Measurements from ENCODE around the gene GGCX. TPM values are rescaled to one million over a fixed set of nuclear protein-coding genes. Genes with fewer than 3 reads are reported as not detected.
"Not testable (repeated sequence)": the region's sequence is repeated elsewhere in the genome, so short reads cannot be mapped to it uniquely, and the experiment has no call there.

The GGCX gene
- total RNA-seq, 2 experiments from 2014 or later = 24.2 to 25.2 TPM

DNA sequence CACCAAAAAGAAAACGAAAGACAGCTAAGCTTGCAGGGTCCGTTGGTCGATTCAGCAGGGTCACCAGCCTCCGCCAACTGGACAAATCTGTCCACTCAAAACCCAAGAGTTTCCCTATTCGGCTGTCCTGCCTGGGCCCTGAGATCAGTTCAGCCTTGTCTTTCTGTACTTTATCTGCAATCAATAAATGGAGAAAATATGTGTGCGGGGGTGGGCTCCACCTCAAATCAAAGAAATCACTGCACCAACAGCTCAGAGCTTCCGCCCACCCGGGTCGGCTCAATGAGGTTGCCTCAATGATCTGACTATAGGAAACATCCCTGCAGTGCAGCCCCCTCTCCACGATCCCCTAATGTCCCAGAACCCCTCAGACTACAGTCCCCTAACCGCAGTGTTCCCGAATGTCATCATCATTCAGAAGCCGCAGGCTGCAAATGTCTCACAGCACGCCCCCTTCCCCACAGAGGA, 447 bp downstream of the GGCX start:
- no peak for DNase-seq
- peaks cover 37% of the 10 kb centered on the region for H3K4me1 Mint-ChIP-seq (ENCODE audit: low read depth)
- H3K4me3 Mint-ChIP-seq = peak overlapping the region; percentile 92
- POLR2A ChIA-PET = interaction anchor here (0.7 to 3.5 kb wide), 8 partner anchors 9 to 234 kb away, joined by 3 to 30 read pairs (median 5); partner anchors contain the start of genes C2orf68 and MAT2A
- CTCF ChIA-PET = interaction anchor here (1.0 to 5.6 kb wide), 3 partner anchors 11 to 206 kb away, joined by 3 to 45 read pairs (median 3); partner anchors contain the start of gene ELMOD3
- H3K27ac Mint-ChIP-seq = peak overlapping the region; percentile 83
- no peaks in the 10 kb centered on the region for H3K9me3 Mint-ChIP-seq
- H3K36me3 Mint-ChIP-seq = peaks cover 7% of the 10 kb centered on the region
- intact Hi-C loops (cut with micrococcal nuclease) = loop anchor here (1.0 to 2.0 kb wide), 5 partner anchors 16 to 55 kb away; partner anchors contain the start of genes MAT2A, RNF181, USP39 and VAMP8
- no peaks in the 10 kb centered on the region for H3K27me3 Mint-ChIP-seq

- H3K4me3 Mint-ChIP-seq = peak overlapping the region; percentile 92
- H3K4me1 Mint-ChIP-seq (ENCODE audit: low read depth) = peaks cover 38% of the 10 kb centered on the region
- H3K9me3 Mint-ChIP-seq, H3K36me3 Mint-ChIP-seq, DNase-seq, H3K27me3 Mint-ChIP-seq: not testable (repeated sequence)
- peak overlapping the region; percentile 83 for H3K27ac Mint-ChIP-seq
- CTCF ChIA-PET = interaction anchor here (1.4 to 5.6 kb wide), 2 partner anchors 10 to 206 kb away, joined by 3 to 45 read pairs; partner anchors contain the start of gene ELMOD3
- POLR2A ChIA-PET = interaction anchor here (0.7 to 3.5 kb wide), 6 partner anchors 8 to 53 kb away, joined by 3 to 30 read pairs (median 5); partner anchors contain the start of genes C2orf68 and MAT2A
- intact Hi-C loops (cut with micrococcal nuclease) = loop anchor here (2.0 kb wide), 1 partner anchor 22 kb away; the partner anchor contains the start of gene MAT2A
Observed at GRCh38 chr2:85560403-85560726, 928 bp downstream of the GGCX start.

DNA sequence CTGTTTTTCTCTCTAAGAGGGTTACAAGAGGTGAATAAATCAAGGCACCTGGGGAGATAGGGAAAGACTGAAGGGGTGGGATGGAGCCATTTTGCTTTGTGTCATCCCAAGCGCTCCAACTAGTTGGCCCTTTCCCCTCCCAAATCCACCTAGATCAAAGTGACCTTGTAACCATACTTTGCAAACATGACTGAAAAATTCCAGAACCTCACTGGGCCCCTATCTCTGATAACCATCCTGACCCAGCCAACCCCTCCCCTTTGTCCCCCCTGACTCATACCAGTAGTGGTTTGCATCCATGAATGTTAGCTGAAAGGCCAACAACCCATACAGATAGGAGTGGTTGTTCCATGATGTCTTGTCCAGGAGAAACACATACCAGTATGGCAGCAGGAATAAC, 3.1 kb downstream of the GGCX start:
- ChIA-PET CTCF (interaction anchor here (5.6 kb wide), 1 partner anchor 8 kb away, joined by 45 read pairs; no protein-coding TSS in a partner anchor), POLR2A (interaction anchor here (1.0 to 3.5 kb wide), 2 partner anchors 13 to 17 kb away, joined by 4 to 23 read pairs; no protein-coding TSS in a partner anchor)
- intact Hi-C loops (cut with micrococcal nuclease) = no loop called here
- Mint-ChIP-seq H3K4me3 (no peak overlapping the region), H3K27me3 (no peaks in the 10 kb centered on the region), H3K9me3 (no peaks in the 10 kb centered on the region), H3K4me1 (ENCODE audit: low read depth) (peaks cover 37% of the 10 kb centered on the region), H3K36me3 (peaks cover 20% of the 10 kb centered on the region), H3K27ac (no peak overlapping the region)
- DNase-seq = no peak

DNA sequence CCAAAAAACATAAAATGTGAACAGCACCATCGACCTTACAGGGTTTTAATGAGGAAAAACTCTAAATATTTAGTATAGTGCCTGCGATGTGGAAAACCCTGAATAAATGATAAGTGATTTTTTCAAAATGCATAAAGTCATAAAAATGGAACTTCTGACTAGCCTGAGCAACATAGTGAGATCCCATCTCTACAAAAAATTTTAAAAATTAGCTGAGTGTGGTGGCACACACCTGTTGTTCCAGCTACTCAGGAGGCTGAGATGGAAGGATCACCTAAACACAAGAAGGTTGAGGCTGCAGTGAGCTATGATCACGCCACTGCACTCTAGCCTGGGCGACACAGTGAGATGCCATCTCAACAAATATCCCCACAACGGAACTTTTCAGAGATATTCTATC, 4.2 kb downstream of the GGCX start:
- DNase-seq = no peak
- H3K4me1 Mint-ChIP-seq (ENCODE audit: low read depth) = peaks cover 34% of the 10 kb centered on the region
- H3K4me3 Mint-ChIP-seq = no peak overlapping the region
- H3K9me3 Mint-ChIP-seq = no peaks in the 10 kb centered on the region
- CTCF ChIA-PET = interaction anchor here (0.6 to 13.3 kb wide), 6 partner anchors 9 to 229 kb away, joined by 3 to 328 read pairs (median 4); partner anchors contain the start of genes SH2D6 and TGOLN2
- H3K36me3 Mint-ChIP-seq = peaks cover 23% of the 10 kb centered on the region
- POLR2A ChIA-PET = interaction anchor here (1.2 to 2.9 kb wide), 2 partner anchors 11 to 120 kb away, joined by 4 to 15 read pairs; no protein-coding TSS in a partner anchor
- no peaks in the 10 kb centered on the region for H3K27me3 Mint-ChIP-seq
- intact Hi-C loops (cut with micrococcal nuclease) = no loop called here
- no peak overlapping the region for H3K27ac Mint-ChIP-seq

DNA sequence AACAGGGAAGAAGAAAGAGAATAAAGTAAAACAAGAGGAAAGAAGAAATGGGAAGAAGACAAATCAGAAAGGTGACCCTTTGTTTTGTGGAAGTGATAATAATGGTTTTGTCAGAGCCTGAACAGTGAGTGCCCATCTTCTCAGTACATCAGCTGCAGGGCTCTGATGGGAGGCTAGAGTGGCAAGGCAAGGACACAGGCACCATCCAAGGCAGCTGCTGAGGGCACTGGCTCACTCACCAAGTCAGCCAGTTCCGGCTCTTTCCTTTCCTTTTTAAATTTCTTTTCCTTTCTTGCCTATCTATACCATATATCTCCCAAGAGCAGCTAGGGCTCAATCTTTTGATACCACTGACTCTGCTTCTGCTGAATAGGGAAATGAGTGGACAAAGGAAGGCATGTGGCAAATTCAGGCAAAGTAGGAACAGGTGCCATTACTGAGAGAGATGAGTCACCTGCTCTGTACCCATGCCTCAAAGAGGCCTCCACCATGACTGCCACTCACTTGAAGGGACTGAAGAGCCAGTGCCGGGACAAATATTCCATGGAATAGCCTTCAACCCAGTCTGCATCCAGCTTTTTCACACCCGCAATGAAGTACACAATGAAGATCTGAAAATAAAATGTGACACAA, 6.2 kb downstream of the GGCX start:
- peaks cover 24% of the 10 kb centered on the region for H3K4me1 Mint-ChIP-seq (ENCODE audit: low read depth)
- intact Hi-C loops (cut with micrococcal nuclease) = loop anchor here (5.0 kb wide), 1 partner anchor 253 kb away; no protein-coding TSS in a partner anchor
- H3K4me3 Mint-ChIP-seq = no peak overlapping the region
- DNase-seq = no peak
- peak overlapping the region; percentile 14 for H3K27ac Mint-ChIP-seq
- POLR2A ChIA-PET = interaction anchor here (2.9 kb wide), 1 partner anchor 9 kb away, joined by 15 read pairs; no protein-coding TSS in a partner anchor
- H3K36me3 Mint-ChIP-seq = peaks cover 31% of the 10 kb centered on the region
- CTCF ChIA-PET = interaction anchor here (1.1 to 13.3 kb wide), 5 partner anchors 9 to 185 kb away, joined by 3 to 328 read pairs (median 5); partner anchors contain the start of gene SH2D6
- no peaks in the 10 kb centered on the region for H3K27me3 Mint-ChIP-seq
- no peaks in the 10 kb centered on the region for H3K9me3 Mint-ChIP-seq

- no peak overlapping the region for H3K4me3 Mint-ChIP-seq
- H3K27me3 Mint-ChIP-seq = no peaks in the 10 kb centered on the region
- H3K36me3 Mint-ChIP-seq = peaks cover 31% of the 10 kb centered on the region
- peaks cover 7% of the 10 kb centered on the region for H3K4me1 Mint-ChIP-seq (ENCODE audit: low read depth)
- ChIA-PET POLR2A (interaction anchor here (1.7 kb wide), 1 partner anchor 14 kb away, joined by 5 read pairs; the partner anchor contains the start of gene MAT2A), CTCF (interaction anchor here (1.5 to 13.3 kb wide), 5 partner anchors 19 to 199 kb away, joined by 5 to 328 read pairs (median 8); partner anchors contain the start of genes ELMOD3, RETSAT and SH2D6)
- H3K9me3 Mint-ChIP-seq = no peaks in the 10 kb centered on the region
- intact Hi-C loops (cut with micrococcal nuclease) = loop anchor here (5.0 kb wide), 1 partner anchor 251 kb away; no protein-coding TSS in a partner anchor
- no peak overlapping the region for H3K27ac Mint-ChIP-seq
- DNase-seq = no peak
Observed at GRCh38 chr2:85553184-85553583, 8.1 kb downstream of the GGCX start.

GRCh38 chr2:85551698-85552678, 9.3 kb downstream of the GGCX start:
- Mint-ChIP-seq H3K36me3 (peaks cover 27% of the 10 kb centered on the region), H3K4me3 (no peak overlapping the region)
- intact Hi-C loops (cut with micrococcal nuclease) = loop anchor here (1.0 to 5.0 kb wide), 3 partner anchors 132 to 250 kb away; no protein-coding TSS in a partner anchor

GRCh38 chr2:85550486-85550885, 10.8 kb downstream of the GGCX start:
- Mint-ChIP-seq H3K4me1 (ENCODE audit: low read depth) (peaks cover 3% of the 10 kb centered on the region), H3K27me3 (no peaks in the 10 kb centered on the region), H3K27ac (no peak overlapping the region), H3K4me3 (no peak overlapping the region), H3K36me3 (peaks cover 35% of the 10 kb centered on the region), H3K9me3 (no peaks in the 10 kb centered on the region)
- ChIA-PET CTCF (interaction anchor here (0.7 to 13.3 kb wide), 13 partner anchors 10 to 185 kb away, joined by 3 to 328 read pairs (median 4); partner anchors contain the start of genes GGCX, MAT2A, RNF181 and SH2D6), POLR2A (interaction anchor here (0.6 to 5.4 kb wide), 5 partner anchors 11 to 231 kb away, joined by 3 to 52 read pairs (median 3); partner anchors contain the start of genes MAT2A, SH2D6 and TGOLN2)
- no peak for DNase-seq
- intact Hi-C loops (cut with micrococcal nuclease) = loop anchor here (5.0 kb wide), 1 partner anchor 248 kb away; no protein-coding TSS in a partner anchor

More at GRCh38 chr2:85551698-85552678, 9.3 kb downstream of the GGCX start:
- DNase-seq = peak; percentile 91
- ChIA-PET POLR2A (interaction anchor here (0.6 to 5.4 kb wide), 7 partner anchors 9 to 225 kb away, joined by 3 to 52 read pairs (median 7); partner anchors contain the start of genes GGCX, MAT2A, SH2D6 and TGOLN2), CTCF (interaction anchor here (0.6 to 13.3 kb wide), 38 partner anchors 9 to 251 kb away, joined by 3 to 328 read pairs (median 5); partner anchors contain the start of genes ELMOD3, GGCX, MAT2A and RETSAT)
- Mint-ChIP-seq H3K27ac (no peak overlapping the region), H3K4me1 (ENCODE audit: low read depth) (peaks cover 3% of the 10 kb centered on the region), H3K27me3 (no peaks in the 10 kb centered on the region), H3K9me3 (no peaks in the 10 kb centered on the region)

DNA sequence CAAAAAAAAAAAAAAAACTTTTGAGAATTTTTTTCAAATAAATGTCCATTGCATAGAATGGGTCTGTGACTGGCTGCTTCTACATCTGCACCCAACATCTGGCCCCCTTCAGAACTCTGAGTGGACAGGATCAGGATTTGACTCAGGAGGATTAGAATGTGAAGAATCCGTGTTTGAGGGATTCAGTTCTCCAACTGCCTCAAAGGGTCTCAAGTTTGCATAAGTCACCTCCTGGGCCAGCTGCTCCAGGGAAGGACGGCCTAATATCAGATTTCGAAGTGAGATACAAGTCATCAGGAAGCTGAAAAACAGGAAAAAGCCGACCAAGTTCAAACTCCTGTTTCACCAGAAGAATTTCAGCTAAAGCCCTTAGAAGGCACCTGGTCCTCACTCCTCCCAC, 11.5 kb downstream of the GGCX start:
- Mint-ChIP-seq H3K36me3 (peaks cover 35% of the 10 kb centered on the region), H3K27ac (no peak overlapping the region), H3K4me3 (no peak overlapping the region), H3K9me3 (no peaks in the 10 kb centered on the region), H3K4me1 (ENCODE audit: low read depth) (no peaks in the 10 kb centered on the region), H3K27me3 (no peaks in the 10 kb centered on the region)
- DNase-seq = no peak
- POLR2A ChIA-PET = interaction anchor here (0.9 to 5.4 kb wide), 3 partner anchors 10 to 222 kb away, joined by 3 to 52 read pairs (median 3); partner anchors contain the start of genes MAT2A, SH2D6 and TGOLN2
- CTCF ChIA-PET = interaction anchor here (1.0 to 13.3 kb wide), 7 partner anchors 10 to 185 kb away, joined by 3 to 328 read pairs (median 45); partner anchors contain the start of genes GGCX, MAT2A and SH2D6
- intact Hi-C loops (cut with micrococcal nuclease) = loop anchor here (5.0 kb wide), 1 partner anchor 248 kb away; no protein-coding TSS in a partner anchor

DNA sequence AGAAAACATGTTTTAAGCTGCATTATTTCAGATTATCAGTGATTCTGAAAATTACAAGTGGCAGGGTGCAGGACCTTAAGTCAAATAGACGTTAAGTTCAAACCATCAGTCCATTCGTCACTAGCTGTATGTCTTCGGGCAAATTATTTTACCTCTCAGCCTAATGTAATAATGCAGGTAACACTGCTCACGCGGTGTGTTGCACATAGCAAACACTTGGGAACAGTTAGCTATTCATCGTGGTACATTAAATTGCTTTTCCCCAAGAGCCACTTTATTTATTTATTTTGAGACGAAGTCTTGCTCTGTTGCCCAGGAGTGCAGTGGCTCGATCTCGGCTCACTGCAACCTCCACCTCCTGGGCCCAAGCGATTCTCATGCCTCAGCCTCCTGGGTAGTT, 12.2 kb downstream of the GGCX start:
- POLR2A ChIA-PET = interaction anchor here (0.9 to 5.4 kb wide), 5 partner anchors 10 to 222 kb away, joined by 3 to 52 read pairs (median 5); partner anchors contain the start of genes MAT2A and SH2D6
- intact Hi-C loops (cut with micrococcal nuclease) = no loop called here
- peaks cover 3% of the 10 kb centered on the region for H3K4me1 Mint-ChIP-seq (ENCODE audit: low read depth)
- H3K27ac Mint-ChIP-seq = no peak overlapping the region
- H3K4me3 Mint-ChIP-seq = no peak overlapping the region
- H3K36me3 Mint-ChIP-seq = peaks cover 36% of the 10 kb centered on the region
- DNase-seq = no peak
- CTCF ChIA-PET = interaction anchor here (0.8 to 13.3 kb wide), 8 partner anchors 8 to 194 kb away, joined by 3 to 328 read pairs (median 5); partner anchors contain the start of genes ELMOD3, GGCX, MAT2A and SH2D6
- H3K27me3 Mint-ChIP-seq = no peaks in the 10 kb centered on the region
- no peaks in the 10 kb centered on the region for H3K9me3 Mint-ChIP-seq
